SK-N-SH (cell line): ENCODE data around the gene ZNF519. TPM values are rescaled to one million over a fixed set of nuclear protein-coding genes. Genes with fewer than 3 reads are reported as not detected.
"Not testable (repeated sequence)": the region's sequence is repeated elsewhere in the genome, so short reads cannot be mapped to it uniquely, and the experiment has no call there.

Experiments used
- CTCF ChIA-PET: fragments of 300-600, 350-600 bp; formaldehyde crosslinking; extraction: SDS; loops from one replicate; lab custom pipeline; 2021; lab: Yijun Ruan, JAX
- POLR2A ChIA-PET: fragments of 350-600 bp; sonication (Branson Sonifier 250); formaldehyde crosslinking; extraction: SDS; loops from one replicate; lab custom pipeline; 2020; ENCODE audit warnings: antibody characterized with exemption, inconsistent platforms; lab: Yijun Ruan, JAX
- DNase-seq: peaks from one replicate; pipeline ENCODE4 v3.0.0; 2012
- H2AFZ ChIP-seq: fragments of 200-600 bp; sonication (generic); 2 replicates; pipeline ENCODE4 v1.8.1; 2016; ENCODE audit warnings: antibody characterized with exemption, mild to moderate bottlenecking, low read depth
- H3F3A ChIP-seq: fragments of 200-600 bp; sonication (generic); replicated peaks from 2 replicates; pipeline ENCODE3; 2016; ENCODE audit warnings: antibody characterized with exemption, mild to moderate bottlenecking; ENCODE audit not compliant: insufficient read depth
- H3K27ac ChIP-seq, 2 experiments: fragments of 200-500 bp in 1 of 2; fragments of 200-600 bp in 1 of 2; sonication (Bioruptor generic) in 1 of 2; sonication (generic), shearing (Covaris generic) in 1 of 2; 2 replicates each; pipeline versions ENCODE4 v1.5.1 to v1.6.1; 2014 to 2016; ENCODE audit warnings: low read depth in 2 of 2, inconsistent platforms in 1 of 2, low read length in 1 of 2, mild to moderate bottlenecking in 1 of 2, mixed read lengths in 1 of 2
- H3K27me3 ChIP-seq: fragments of 200-600 bp; sonication (generic), shearing (Covaris generic); 2 replicates; pipeline ENCODE4 v1.6.1; 2016; ENCODE audit warnings: mixed run types; ENCODE audit not compliant: insufficient read depth
- H3K36me3 ChIP-seq, 2 experiments: fragments of 200-500 bp in 1 of 2; fragments of 200-600 bp in 1 of 2; sonication (Bioruptor generic) in 1 of 2; sonication (generic) in 1 of 2; replicated peaks in 1 of 2; 2 replicates each; pipeline versions ENCODE3 to v1.5.1; 2014 to 2016; ENCODE audit warnings: low read length in 1 of 2, mild to moderate bottlenecking in 1 of 2; ENCODE audit not compliant: insufficient read depth in 2 of 2, control insufficient read depth in 1 of 2
- H3K4me1 ChIP-seq, 2 experiments: fragments of 200-500 bp in 1 of 2; fragments of 200-600 bp in 1 of 2; sonication (Bioruptor generic) in 1 of 2; sonication (generic), shearing (Covaris generic) in 1 of 2; 2 replicates each; pipeline versions ENCODE4 v1.5.1 to v1.6.1; 2014 to 2016; ENCODE audit warnings: low read depth in 1 of 2, low read length in 1 of 2, mixed run types in 1 of 2; ENCODE audit not compliant: insufficient read depth in 2 of 2, control insufficient read depth in 1 of 2
- H3K4me2 ChIP-seq: fragments of 200-600 bp; sonication (generic), shearing (Covaris generic); 2 replicates; pipeline ENCODE4 v1.6.1; 2017; ENCODE audit warnings: mixed run types
- H3K4me3 ChIP-seq, 2 experiments: fragments of 200-500 bp in 1 of 2; fragments of 200-600 bp in 1 of 2; sonication (Bioruptor generic) in 1 of 2; sonication (generic), shearing (Covaris generic) in 1 of 2; 2 replicates each; pipeline versions ENCODE4 v1.5.1 to v1.8.1; 2014 to 2016; ENCODE audit warnings: low read depth in 2 of 2, inconsistent platforms in 1 of 2, low read length in 1 of 2, mild to moderate bottlenecking in 1 of 2, mixed read lengths in 1 of 2, moderate library complexity in 1 of 2
- H3K79me2 ChIP-seq: fragments of 200-600 bp; sonication (generic); 2 replicates; pipeline ENCODE4 v1.8.1; 2017; ENCODE audit warnings: mild to moderate bottlenecking; ENCODE audit not compliant: insufficient read depth
- H3K9ac ChIP-seq: fragments of 200-600 bp; sonication (generic); 2 replicates; pipeline ENCODE4 v1.6.1; 2017; ENCODE audit warnings: mixed run types
- H3K9me2 ChIP-seq: fragments of 200-600 bp; sonication (generic); 2 replicates; pipeline ENCODE4 v1.6.1; 2017; ENCODE audit warnings: mixed run types
- H3K9me3 ChIP-seq: fragments of 200-600 bp; sonication (generic); 2 replicates; pipeline ENCODE4 v1.6.1; 2017; ENCODE audit warnings: mixed run types, mild to moderate bottlenecking, moderate library complexity
- H4K20me1 ChIP-seq: fragments of 200-600 bp; sonication (generic); 2 replicates; pipeline ENCODE4 v1.6.1; 2017; ENCODE audit warnings: mild to moderate bottlenecking, mixed run types; ENCODE audit not compliant: insufficient read depth
- WGBS: methylation state at CpG from one replicate; pipeline ENCODE4 v1.1.6; 2017; ENCODE audit warnings: low lambda C conversion rate; 5-methylcytosine and 5-hydroxymethylcytosine counted together
- polyA plus RNA-seq, 3 experiments: library from polyadenylated mRNA; depleted of rRNA; stranded (reverse); fragments of >200 nt; gene quantifications; 2 replicates each; pipeline ENCODE4 v1.2.3, GENCODE V29; 2012

Gene ZNF519
- polyA plus RNA-seq, 1 of the 3 experiments (the other 2 are of a cell fraction) = 3.2 TPM

DNA sequence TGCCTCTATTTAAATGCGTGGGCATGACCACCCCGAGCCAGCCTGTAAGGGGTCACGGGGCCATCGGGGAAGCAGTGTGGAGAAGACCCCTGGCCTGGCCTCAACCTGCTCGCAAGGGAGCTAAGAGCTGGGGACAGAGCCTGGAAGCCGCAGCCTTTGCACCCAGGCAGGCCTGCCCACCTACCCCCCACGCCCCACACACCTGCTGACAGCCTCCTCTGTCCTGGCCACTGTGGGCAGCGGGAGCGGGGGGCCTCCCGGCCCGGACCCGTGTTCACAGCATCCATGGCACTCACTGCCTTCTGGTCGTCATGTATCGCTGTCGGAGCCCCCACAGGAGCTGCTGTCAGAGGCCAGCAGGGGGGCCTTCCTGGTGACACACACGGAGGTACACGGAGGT, 11.2 kb upstream of the ZNF519 start:
- H4K20me1 ChIP-seq, H3K36me3 ChIP-seq, H3F3A ChIP-seq, H3K9me2 ChIP-seq, H3K79me2 ChIP-seq, H3K9ac ChIP-seq, H2AFZ ChIP-seq, POLR2A ChIA-PET, H3K4me2 ChIP-seq, H3K9me3 ChIP-seq, H3K4me3 ChIP-seq, H3K27ac ChIP-seq, H3K27me3 ChIP-seq, CTCF ChIA-PET, DNase-seq, H3K4me1 ChIP-seq: not testable (repeated sequence)
- WGBS = 61% methylated on average over 11 of the region's 17 CpGs

DNA sequence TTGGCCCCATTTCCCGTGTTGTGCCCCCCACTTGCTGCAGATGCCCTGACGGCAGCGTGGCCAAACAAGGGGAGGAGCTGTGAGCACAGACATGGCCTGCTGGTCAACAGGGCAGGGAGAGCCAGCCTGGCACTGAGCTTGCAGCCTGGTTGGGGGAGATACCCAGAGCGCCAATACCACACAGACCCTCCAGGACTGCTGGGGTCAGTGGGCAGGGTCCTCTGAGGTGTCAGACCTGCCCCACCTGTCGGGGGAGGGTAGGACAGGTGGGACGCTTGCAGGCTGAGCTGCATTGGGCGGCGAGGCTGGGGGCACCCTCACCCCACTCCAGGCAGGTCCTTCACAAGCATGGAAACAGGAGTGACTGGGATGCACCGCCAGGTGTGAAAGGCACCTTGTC, 9.9 kb upstream of the ZNF519 start:
- H3K9me2 ChIP-seq, H3K4me3 ChIP-seq, H3K36me3 ChIP-seq, H3K4me2 ChIP-seq, H3K9ac ChIP-seq, H3K27me3 ChIP-seq, DNase-seq, H2AFZ ChIP-seq, CTCF ChIA-PET, H3K4me1 ChIP-seq, H3F3A ChIP-seq, H3K27ac ChIP-seq, H4K20me1 ChIP-seq, H3K79me2 ChIP-seq, H3K9me3 ChIP-seq: not testable (repeated sequence)
- 63% methylated on average over 4 of the region's 9 CpGs for WGBS
- POLR2A ChIA-PET = interaction anchor here (0.6 kb wide), 1 partner anchor 801 kb away, joined by 4 read pairs; no protein-coding TSS in a partner anchor

GRCh38 chr18:14139583-14139982, 7.3 kb upstream of the ZNF519 start:
- H3K4me2 ChIP-seq, H3K4me3 ChIP-seq, H3K27ac ChIP-seq, H3K4me1 ChIP-seq, H4K20me1 ChIP-seq, H3K79me2 ChIP-seq, H3K36me3 ChIP-seq, H3K9ac ChIP-seq, H2AFZ ChIP-seq, DNase-seq, POLR2A ChIA-PET, H3K27me3 ChIP-seq, H3K9me3 ChIP-seq, H3K9me2 ChIP-seq, H3F3A ChIP-seq: not testable (repeated sequence)
- CTCF ChIA-PET = interaction anchor here (0.6 kb wide), 1 partner anchor 51 kb away, joined by 3 read pairs; no protein-coding TSS in a partner anchor
- 45% methylated on average over 2 of the region's 2 CpGs for WGBS

DNA sequence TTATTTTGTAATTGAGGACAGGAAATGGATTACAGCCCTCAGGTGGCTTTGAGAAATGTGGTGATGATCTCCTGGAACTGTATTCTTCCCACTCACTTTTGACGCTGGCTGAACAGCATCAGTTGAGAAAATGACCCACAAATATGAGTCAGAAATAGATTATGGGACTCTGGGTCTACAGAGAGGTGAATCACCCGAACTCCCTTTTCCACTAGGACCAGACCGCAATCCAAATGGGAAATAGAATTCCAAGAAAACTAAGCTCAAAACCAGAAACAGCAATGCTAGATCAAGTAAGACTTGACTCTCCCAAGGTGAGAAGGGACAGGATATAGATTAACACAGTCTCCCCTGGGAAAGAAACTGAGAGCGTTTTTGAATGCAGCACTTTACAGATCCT, 5.7 kb upstream of the ZNF519 start:
- H3K4me3 ChIP-seq, H3K9ac ChIP-seq, H3K9me2 ChIP-seq, CTCF ChIA-PET, H3K27ac ChIP-seq, H3K79me2 ChIP-seq, DNase-seq, H2AFZ ChIP-seq, H3K4me2 ChIP-seq, H3K36me3 ChIP-seq, H3K9me3 ChIP-seq, H3F3A ChIP-seq, H4K20me1 ChIP-seq, H3K27me3 ChIP-seq, H3K4me1 ChIP-seq, POLR2A ChIA-PET: not testable (repeated sequence)
- 25% methylated on average over 4 of the region's 4 CpGs for WGBS

DNA sequence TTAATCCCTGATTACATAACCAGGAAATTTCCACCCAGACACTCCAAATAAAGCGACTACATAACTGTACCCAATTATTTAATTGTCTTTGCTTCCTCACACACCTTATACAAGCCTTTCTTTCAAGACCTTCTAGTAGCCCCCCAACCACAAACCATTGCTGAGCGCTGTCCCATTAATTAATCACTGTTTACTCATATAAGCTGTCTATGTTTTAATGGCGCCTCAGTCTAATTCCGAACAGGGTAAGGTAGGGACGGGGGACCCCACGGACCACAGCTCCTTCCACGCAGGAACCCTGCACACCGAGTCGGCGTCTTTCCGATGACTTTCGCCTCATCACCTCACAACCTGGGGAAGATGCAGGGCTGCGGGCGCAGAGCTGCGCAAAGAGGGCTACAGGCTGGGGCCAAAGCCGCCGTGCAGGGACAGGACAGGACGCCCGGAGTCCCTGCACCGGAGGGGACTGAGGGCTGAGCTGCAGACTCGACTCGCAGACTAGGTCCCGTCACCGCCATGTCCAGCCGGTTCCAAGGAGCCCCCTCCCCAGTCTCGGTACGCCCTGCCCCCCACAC, 452 bp downstream of the ZNF519 start:
- H4K20me1 ChIP-seq, H3F3A ChIP-seq, H3K27ac ChIP-seq, H3K36me3 ChIP-seq, H3K27me3 ChIP-seq, DNase-seq, H3K9me2 ChIP-seq, POLR2A ChIA-PET, CTCF ChIA-PET, H3K4me1 ChIP-seq, H3K9me3 ChIP-seq: not testable (repeated sequence)
- peaks cover 19% of the 10 kb centered on the region for H3K79me2 ChIP-seq
- 2% methylated on average over 12 of the region's 27 CpGs for WGBS
- peak overlapping the region; percentile 92 for H2AFZ ChIP-seq
- peak overlapping the region; percentile 67 to 71 for H3K4me3 ChIP-seq
- peak overlapping the region; percentile 69 for H3K9ac ChIP-seq
- peak overlapping the region; percentile 74 for H3K4me2 ChIP-seq

GRCh38 chr18:14130804-14131203, 1.4 kb downstream of the ZNF519 start:
- H3K9me3 ChIP-seq, H3K4me3 ChIP-seq, H3K36me3 ChIP-seq, H3K27ac ChIP-seq, H3K9ac ChIP-seq, H4K20me1 ChIP-seq, DNase-seq, H3F3A ChIP-seq, H3K9me2 ChIP-seq, POLR2A ChIA-PET, H3K4me1 ChIP-seq, H2AFZ ChIP-seq, CTCF ChIA-PET, H3K27me3 ChIP-seq: not testable (repeated sequence)
- H3K4me2 ChIP-seq = peak overlapping the region; percentile 74; the same call in 1 of the 2 replicates
- H3K79me2 ChIP-seq = peaks cover 19% of the 10 kb centered on the region
- WGBS = 0% methylated on average over 1 of the region's 3 CpGs
